Lung microvascular endothelial cell (primary cell): Measurements from ENCODE around the gene WDR46. TPM values are rescaled to one million over a fixed set of nuclear protein-coding genes. Genes with fewer than 3 reads are reported as not detected.
"Not testable (repeated sequence)": the region's sequence is repeated elsewhere in the genome, so short reads cannot be mapped to it uniquely, and the experiment has no call there.

Source experiments
- DNase-seq, 2 donors: peaks; one replicate each; pipeline versions ENCODE4 v3.0.0 to v3.0.0-alpha.2; 2010; ENCODE audit warnings: low read depth in 2 of 2
- total RNA-seq: library from RNA; depleted of rRNA; stranded (reverse); fragments of >200 nt; gene quantifications from 2 replicates; pipeline ENCODE4 v1.2.1, GENCODE V29; 2014

WDR46 gene
- total RNA-seq, 1 donor from 2014 or later, result 58.5 TPM

DNA sequence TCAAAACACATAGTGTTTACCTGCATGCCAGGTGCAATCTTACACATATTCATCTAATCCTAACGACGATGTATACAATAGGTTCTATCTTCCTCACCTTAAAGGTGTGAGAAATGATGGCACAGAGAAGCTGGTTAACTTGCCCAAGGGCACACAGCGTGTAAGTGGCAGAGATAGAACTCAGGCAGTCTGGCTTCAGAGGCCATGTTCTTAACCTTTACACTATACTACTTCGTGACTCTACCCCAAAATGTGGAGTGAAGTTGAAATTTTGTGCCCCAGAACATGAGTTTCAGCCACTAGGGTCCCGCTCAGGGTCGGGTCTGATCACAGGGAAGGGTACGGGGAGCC, 17.9 kb downstream of the WDR46 start:
- no peak for DNase-seq

DNA sequence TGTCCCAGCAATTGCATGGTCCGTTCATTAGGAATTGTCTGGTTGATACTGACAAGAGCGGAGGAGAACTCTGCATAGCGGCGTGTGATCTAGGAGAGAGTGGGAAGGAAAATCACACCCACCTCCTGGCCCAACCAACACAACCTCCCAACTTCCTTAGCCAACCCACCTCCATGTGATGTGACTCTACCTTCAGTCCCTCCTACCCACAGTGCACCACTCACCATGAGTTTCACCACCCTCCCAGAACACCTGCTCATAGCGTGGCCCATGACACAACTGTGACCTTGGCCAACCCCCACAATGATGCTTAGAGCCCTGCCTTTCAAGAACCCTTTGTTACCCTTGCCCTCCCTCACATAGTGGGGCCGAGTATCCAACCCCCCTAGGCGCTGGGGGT, 25.0 kb downstream of the WDR46 start:
- DNase-seq, result no peak

DNA sequence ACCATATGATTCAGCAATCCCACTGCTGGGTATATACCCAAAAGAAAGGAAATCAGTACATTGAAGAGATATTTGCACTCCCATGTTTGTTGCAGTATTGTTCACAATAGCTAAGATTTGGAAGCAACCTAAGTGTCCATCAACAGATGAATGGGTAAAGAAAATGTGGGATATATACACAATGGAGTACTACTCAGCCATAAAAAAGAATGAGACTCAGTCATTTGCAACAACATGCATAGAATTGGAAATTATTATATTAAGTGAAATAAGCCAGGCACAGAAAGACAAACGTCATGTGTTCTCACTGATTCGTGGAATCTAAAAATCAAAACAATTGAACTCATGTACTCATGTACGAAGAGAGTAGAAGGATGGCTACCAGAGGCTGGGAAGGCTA, 26.5 kb downstream of the WDR46 start:
- DNase-seq, result not testable (repeated sequence)

DNA sequence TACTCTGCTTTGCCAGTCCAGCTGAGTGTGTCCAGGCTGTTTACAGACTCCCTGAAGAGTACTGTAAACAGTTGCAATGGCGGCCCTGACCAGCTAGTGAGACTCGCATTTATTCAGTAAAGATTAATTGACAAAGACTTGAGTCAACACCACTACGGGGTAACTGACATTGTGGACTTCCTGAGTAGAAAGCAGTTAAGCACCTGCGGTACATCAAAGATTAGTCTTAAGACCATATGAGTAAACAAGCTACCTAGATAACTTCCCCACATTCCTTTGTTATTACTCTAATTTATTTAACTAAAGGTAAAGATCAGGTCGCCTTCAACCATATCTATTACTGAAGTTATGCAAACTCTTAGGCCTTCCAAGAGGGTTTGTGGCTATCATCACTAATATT, 30.0 kb downstream of the WDR46 start:
- no peak for DNase-seq

DNA sequence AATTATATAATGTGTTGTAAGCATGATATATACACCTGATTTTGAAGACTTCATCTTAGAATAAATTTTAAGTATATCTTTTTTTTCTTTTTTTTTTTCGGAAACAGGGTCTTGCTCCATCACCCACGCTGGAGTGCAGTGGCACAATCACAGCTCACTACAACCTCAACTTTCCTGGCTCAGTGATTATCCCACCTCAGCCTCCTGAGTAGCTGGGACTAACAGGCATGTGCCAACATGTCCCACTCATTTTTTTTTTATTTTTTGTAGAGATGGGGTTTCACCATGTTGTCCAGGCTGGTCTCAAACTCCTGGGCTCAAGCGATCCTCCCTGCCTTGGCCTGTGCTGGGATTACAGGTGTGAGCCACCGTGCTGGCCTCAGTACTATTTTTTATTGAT, 34.4 kb downstream of the WDR46 start:
- no peak for DNase-seq

DNA sequence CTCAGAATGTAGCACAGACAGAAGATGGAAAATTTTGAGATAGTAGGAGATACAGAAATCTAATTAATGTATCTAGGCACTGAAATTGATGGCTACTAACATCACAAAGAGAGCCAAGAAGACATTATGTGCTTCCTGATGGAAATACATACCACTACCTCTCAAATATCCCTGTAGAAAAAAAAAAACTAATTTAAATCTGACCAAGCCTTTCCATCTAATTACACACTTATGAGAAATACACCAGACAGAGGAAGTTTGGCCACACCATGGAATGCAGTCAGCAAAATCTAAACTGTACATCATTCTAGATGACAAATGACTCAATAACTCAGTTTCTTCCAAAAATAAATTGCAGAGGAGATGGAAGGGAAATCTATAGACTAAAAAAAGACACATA, 36.3 kb downstream of the WDR46 start:
- no peak for DNase-seq

DNA sequence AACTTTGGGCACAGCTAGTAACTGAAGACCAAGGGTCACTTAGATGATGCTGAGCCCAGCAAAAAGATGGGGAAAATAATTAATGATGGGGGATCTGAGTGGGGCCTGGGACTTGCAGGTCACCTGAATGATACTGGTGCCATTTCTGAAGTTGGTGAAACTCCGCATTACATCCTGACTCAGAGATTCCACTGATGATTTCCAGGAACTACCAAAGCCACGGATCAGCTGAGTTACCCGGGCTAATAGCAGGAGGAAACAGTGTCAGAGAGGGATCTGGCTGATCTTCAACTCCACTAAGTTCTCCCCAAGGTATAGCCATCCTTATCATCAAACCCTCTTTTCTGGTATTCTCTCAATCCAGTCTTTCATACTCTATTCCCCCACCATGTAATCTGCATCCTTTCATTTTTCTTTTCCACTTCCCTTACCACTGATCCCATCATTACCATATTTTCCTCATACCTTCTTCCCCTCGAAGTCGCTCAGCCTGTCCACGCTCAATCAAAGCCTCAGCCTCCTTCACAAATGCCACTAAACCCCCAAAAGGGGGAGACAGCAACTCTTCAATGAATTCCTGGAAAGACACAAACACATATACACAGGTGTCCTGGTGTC, 37.5 kb downstream of the WDR46 start:
- DNase-seq, result no peak

DNA sequence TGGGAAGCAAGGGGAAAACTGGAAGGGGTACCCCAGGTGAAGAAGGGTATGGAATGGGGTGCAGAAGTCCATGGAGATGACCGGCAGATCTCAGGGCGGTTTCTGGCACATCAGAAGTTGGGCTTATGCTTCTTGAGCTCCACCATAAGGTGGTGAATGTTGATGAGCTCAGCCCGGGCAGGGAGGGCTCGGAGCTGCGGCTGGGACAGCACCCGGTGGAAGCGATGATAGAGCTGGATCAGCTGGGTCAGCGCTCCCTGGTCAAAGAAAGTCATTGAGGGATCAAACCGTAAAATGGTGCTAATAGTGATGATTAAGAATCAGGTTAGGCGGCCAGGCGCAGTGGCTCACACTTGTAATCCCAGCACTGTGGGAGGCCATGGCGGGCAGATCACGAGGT, 38.3 kb downstream of the WDR46 start:
- no peak for DNase-seq

DNA sequence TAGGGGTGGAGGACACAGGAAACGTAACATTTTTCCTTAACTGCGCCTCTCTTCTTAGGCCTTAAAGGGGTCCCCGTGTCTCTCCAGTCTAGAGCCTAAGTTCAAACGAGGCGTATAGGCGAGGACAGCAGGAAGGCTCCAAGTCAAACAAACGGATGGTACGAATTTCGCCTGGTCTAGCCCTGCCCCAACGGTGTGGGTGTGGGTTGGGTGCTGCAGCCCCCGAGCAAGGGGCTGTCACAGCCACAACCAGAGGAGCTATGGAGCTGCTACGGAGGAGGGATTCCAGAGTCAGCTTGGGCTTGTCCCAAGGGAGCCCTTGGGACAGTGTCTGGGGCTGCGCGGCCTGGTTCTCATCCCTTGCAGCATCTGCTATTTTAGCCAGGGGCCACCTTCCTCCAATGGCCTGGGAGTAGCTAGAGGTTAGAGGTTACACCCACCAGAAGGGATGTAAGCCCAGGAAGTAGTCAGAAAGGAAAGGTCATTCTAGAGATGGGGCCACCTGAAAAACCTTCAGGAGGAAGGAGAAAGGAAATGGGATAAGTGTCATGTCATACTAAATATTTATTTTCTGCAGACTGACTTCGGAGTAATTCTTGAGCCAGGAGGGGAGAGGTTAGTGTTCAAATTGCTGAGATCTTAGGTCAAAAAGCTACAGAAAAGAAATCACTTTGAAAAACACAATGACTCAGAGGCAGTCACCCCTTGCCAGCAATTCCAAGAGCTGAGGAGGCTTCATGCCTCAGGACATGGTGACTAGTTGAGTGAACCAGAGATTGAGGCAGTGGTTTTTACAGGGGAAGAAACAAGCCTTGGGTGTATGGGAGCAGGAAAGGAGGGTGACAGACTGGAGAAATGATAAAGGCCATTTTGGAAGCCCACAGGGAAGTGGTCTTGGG, 39.1 kb downstream of the WDR46 start:
- peak; percentile 8 to 70 for DNase-seq

DNA sequence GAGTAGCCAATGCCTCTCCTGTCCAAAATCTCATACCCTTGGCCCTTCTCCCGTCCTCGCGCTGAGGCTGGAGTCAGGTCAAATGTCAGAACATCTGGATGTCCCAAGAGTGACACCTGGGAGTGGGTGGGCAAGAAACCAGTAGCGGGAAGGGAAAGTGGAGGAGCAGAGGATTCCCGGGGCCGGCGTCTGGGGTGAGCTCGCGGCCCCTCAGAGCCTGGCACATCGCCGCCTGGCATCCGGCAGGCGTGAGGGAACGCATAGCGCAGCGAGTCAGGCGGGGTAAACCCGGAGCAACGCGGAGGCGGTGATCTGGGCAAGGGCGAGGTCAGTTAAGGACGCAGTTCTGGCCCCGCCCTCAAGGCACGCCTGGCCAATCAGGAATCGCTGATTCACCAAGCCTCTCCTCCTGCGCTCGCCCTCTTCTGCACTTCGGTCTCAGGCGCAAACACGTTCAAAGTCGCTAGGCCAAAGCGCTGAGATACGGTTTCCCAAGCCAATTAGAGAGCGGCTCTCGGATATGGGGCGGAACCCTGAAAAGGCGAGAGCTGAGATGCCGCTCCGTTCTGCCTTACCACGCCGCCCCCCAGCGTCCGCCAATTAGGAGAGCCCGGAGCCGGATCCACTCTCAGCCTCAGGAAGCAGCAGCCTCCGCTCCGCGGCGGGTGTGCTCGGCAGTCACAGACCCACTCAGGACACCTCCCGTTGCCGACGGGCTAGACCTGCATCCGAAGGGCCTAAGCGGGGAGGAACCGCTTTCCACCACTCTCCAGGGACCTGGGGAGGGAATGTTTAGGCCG, 39.9 kb downstream of the WDR46 start:
- DNase-seq, result peak; percentile 98 to 99

DNA sequence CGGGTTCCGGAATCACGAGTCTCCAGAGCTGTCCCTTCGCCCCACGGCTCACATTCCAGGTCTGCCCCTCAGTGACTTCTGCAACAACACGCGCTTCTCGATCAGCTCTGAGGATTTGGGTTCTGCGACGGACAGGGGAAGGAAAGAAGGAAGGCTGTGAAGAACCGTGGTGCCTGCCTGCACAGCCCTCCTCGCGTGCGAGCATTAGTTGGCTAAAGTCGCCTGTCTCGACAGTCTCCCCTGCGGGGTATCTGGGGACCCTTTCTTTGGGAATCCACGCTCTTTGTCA, 40.5 kb downstream of the WDR46 start:
- DNase-seq, result no peak

DNA sequence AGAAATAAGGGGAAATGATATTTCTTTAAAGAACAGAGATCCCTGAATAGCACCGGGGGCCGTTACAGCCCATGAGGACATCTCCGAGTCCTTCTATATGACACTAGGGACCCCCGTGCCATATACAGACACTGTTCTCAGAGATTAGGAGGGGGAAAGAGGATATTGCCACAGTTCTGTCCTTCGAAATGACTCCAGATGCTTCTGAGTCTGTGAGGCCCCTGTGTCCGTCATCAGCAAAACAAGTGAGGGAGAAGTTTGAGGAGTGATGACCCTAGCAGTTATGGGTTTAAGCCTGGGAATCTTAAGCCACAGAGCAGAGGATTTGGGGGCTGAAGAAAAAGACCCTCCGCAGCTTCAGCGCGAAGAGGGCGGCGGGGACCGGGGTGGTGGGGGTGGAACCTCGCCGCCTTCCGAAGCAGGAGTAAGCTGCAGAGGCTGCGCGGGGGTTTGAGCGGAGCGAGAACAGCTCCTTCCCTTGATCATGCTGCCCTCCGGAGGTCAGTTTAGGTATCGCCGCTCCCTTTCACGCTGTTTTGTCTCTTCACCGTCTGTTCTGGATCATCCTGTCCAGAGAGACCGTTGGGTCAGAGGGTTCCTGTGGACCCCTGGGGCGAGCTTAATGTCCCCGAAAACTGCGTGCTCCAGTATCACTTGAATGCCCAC, 40.9 kb downstream of the WDR46 start:
- peak; percentile 86 to 88 for DNase-seq

DNA sequence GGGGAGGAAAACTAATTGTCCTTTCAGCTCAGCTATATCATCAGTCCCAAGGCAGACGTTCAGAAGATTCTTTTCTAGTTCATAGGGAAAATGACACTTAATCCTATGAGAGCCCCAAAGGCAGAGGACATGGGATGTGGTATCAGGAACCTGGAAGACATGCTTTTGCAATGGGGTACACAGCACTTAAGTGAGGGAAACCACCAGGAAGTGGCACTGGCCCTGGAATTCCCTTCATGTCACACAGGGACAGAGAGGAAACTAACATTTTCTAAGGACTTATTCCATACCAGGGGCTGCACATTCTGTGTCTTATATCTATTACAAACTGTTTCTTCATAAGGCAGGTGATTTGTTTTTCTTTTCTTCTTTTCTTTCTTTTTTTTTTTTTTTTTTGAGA, 45.6 kb downstream of the WDR46 start:
- no peak for DNase-seq

DNA sequence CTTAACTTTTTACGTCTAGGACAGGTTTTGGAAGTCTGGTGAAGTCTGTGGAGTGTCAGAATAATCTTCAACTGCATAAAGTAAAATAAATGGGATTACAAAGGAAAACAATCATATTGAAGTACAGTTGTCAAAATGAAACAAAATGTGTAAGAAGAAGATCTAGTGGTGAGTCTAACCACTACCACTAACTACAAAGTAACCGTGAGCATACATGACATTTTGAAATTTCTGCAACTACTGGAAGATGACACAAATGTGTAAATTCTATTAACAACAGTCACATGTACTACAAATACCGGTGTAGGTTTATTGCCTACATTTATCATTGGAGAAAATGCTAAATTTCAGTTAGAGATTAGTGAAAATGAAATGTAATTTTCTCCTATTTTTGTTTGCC, 47.1 kb downstream of the WDR46 start:
- no peak for DNase-seq

DNA sequence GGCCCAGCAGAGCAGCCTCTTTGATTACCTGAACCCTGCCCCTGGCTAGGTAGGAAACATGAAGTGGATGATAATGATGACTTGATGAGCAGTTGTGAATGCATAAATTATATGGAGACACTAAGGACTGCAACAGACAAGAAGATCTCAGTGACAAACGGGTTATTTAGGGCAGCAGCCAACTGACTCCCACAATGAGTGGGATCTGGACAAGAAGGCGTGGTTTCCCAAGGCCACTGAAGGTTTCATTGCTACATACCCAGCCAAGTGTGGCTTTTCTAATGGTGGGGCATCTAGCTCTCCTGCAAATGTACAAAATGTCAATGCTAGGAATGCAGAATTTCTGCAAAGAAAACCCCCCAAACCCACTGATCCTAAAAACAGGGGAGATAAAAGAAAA, 51.3 kb downstream of the WDR46 start:
- no peak for DNase-seq

DNA sequence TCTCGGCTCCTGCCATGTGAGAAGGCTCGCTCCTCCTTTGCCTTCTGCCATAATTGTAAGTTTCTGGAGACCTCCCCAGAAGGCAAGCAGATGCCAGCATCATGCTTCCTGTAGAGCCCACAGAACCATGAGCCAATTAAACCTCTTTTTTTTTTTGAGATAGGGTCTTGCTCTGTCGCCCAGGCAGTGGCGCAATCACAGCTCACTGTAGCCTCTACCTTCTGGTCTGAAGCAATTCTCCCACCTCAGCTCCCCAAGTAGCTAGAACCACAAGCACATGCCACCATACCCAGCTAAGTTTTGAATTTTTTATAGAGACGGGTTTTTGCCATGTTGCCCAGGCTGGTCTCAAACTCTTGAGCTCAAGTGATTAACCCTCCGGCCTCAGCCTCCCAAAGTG, 52.2 kb downstream of the WDR46 start:
- no peak for DNase-seq

DNA sequence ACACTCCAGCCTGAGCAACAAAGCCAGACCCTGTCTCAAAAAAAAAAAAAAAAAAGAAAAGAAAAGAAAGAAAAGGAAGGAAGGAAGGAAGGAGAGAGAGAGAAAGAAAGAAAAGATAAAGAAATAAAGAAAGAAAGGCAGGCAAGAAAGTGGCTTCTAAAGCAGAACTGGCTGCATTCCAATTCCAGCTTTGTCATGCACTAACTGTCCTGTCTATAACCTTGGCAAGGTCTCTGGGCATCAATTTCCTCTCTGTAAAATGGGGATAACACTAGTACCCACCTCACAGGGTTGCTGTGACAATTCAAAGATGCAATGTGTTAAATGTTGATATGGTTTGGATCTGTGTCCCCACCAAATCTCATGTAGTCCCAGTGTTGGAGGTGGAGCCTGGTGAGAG, 52.7 kb downstream of the WDR46 start:
- no peak for DNase-seq

DNA sequence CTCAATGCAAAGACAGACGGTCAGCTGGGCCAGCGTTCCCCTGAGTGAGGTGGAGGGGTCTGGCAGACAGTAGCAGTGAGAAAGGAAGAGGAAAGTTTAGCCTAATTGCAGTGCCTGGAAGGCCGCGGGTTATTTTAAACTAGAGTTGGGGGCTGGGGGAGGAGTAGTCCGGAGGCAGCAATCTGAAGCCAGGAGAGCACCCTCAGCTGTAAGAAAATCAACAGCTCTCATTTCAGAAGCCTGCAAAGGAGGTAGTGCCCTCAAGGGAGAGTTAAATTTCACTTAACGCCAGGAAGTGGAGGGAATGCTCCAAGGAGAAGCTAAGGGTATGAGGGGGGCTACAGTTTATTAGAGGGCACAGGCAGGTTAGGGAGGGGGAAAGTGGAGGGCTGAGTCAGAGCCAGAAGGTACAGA, 53.8 kb downstream of the WDR46 start:
- no peak for DNase-seq
